Left ventricle myocardium inferior (tissue), 1 donor: Measurements from ENCODE around the gene ARMS2. TPM values are rescaled to one million over a fixed set of nuclear protein-coding genes. Genes with fewer than 3 reads are reported as not detected.

Source experiments
- DNase-seq: peaks from one replicate; pipeline ENCODE4 v3.0.0-alpha.2; 2020
- H3K27ac ChIP-seq: fragments of 200-600 bp; replicated peaks from 2 replicates; pipeline ENCODE4 v1.8.0; 2021
- H3K27me3 ChIP-seq: fragments of 200-600 bp; 2 replicates; pipeline ENCODE4 v1.8.0; 2021; ENCODE audit warnings: low read depth
- H3K36me3 ChIP-seq: fragments of 200-600 bp; 2 replicates; pipeline ENCODE4 v1.8.0; 2021
- H3K4me1 ChIP-seq: fragments of 200-600 bp; 2 replicates; pipeline ENCODE4 v1.8.0; 2021
- H3K4me3 ChIP-seq: fragments of 200-600 bp; 2 replicates; pipeline ENCODE4 v1.8.0; 2021; ENCODE audit warnings: mild to moderate bottlenecking, moderate library complexity
- H3K9me3 ChIP-seq: fragments of 200-600 bp; replicated peaks from 2 replicates; pipeline ENCODE4 v1.8.0; 2021
- CTCF ChIP-seq: fragments of 200-600 bp; IDR thresholded peaks from 2 replicates; pipeline ENCODE4 v1.8.0; 2021; ENCODE audit warnings: antibody characterized with exemption, mild to moderate bottlenecking, borderline replicate concordance
- intact Hi-C: fragments of 100-400 bp; cut with micrococcal nuclease; formaldehyde crosslinking; loops from one replicate; pipeline ENCODE4 v1.11.0; 2022
- total RNA-seq: library from RNA; stranded (reverse); fragmentation: NEBNext Ultra II Directional; extraction: Animal tissue kit (Norgen Biotek cat#: 25700); gene quantifications from one replicate; pipeline ENCODE4 v1.2.1, GENCODE V29; 2021
- donor health status: DM: no; HTN: yes; CAD: no; lungs with severe emphysema.

The ARMS2 gene
- total RNA-seq, 1 donor from 2014 or later: 0.27 TPM

GRCh38 chr10:122450353-122450990 is 4.0 kb upstream of the ARMS2 start:
- intact Hi-C loops: no loop called here
- no peak for TF ChIP-seq CTCF
- Histone ChIP-seq H3K27ac (peak overlapping the region; percentile 54), H3K36me3 (no peaks in the 10 kb centered on the region), H3K27me3 (no peaks in the 10 kb centered on the region), H3K4me3 (no peak overlapping the region), H3K9me3 (no peaks in the 10 kb centered on the region), H3K4me1 (peaks cover 47% of the 10 kb centered on the region)
- DNase-seq: no peak

DNA sequence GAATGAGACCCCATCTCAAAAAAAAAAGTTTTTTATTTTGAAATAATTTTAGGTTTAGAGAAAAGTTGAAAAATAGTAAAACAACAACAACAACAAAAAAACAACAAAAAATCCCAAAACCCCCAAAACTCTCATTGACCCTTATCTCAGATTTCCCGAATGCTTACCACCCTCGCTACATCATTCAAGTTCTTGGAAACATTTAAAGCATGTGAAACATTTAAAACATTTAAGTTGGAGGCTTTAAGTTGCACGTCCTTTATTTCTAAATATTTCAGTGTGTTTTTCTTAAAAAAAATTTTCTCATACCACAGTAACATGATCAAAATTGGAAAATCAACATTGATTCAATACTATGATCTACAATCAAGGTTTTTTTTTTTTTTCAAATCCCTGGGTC is 382 bp upstream of the ARMS2 start:
- no peak for TF ChIP-seq CTCF
- Histone ChIP-seq H3K27ac (no peak overlapping the region), H3K9me3 (no peaks in the 10 kb centered on the region), H3K4me1 (peaks cover 25% of the 10 kb centered on the region), H3K36me3 (no peaks in the 10 kb centered on the region), H3K27me3 (no peaks in the 10 kb centered on the region), H3K4me3 (no peak overlapping the region)
- intact Hi-C loops: no loop called here
- no peak for DNase-seq

DNA sequence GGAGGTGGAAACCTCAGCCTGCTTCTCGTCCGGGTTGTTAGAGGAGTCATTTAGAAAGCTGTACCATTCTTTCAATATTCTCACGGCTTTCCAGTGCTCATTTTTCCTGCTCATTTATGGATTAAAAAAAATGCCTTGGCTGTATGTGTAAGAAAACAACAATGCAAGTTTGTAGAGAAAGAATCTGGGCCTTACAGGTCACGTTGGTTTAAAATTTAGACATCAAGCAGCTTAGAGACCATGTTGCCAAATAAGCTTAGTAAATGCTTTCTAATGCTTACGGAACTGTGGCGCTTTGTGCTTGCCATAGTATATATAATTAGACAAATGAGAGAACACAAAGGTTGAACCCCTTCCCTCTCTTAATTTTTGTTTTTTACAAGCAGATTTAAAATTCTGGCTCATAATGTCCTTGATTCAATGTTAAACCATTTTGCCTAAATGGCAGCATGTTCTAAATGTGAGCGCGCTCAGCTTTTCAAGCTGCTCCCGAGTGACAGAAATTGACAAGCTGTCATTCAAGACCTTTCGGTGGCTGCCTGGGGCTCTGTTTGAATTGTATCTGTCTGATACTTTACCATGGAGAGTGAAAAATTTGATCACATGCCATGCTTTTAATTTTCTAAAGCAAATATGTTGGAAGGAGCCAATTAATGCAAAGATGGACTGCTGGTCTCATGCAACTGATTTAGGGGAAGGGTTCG is 1.1 kb downstream of the ARMS2 start:
- TF ChIP-seq CTCF: no peak
- H3K27me3 ChIP-seq: no peaks in the 10 kb centered on the region
- H3K27ac ChIP-seq: no peak overlapping the region
- intact Hi-C loops: no loop called here
- no peaks in the 10 kb centered on the region for H3K9me3 ChIP-seq
- H3K36me3 ChIP-seq: no peaks in the 10 kb centered on the region
- no peak for DNase-seq
- H3K4me1 ChIP-seq: peaks cover 17% of the 10 kb centered on the region
- no peak overlapping the region for H3K4me3 ChIP-seq

- intact Hi-C loops: no loop called here
- Histone ChIP-seq H3K27me3 (no peaks in the 10 kb centered on the region), H3K36me3 (no peaks in the 10 kb centered on the region), H3K9me3 (no peaks in the 10 kb centered on the region), H3K27ac (peak overlapping the region; percentile 33), H3K4me1 (peaks cover 29% of the 10 kb centered on the region), H3K4me3 (no peak overlapping the region)
- no peak for TF ChIP-seq CTCF
- DNase-seq: no peak
These were observed 3.5 kb downstream of the ARMS2 start for GRCh38 chr10:122457934-122458333.

- H3K27ac ChIP-seq: no peak overlapping the region
- no peak for TF ChIP-seq CTCF
- H3K27me3 ChIP-seq: no peaks in the 10 kb centered on the region
- peaks cover 37% of the 10 kb centered on the region for H3K4me1 ChIP-seq
- H3K9me3 ChIP-seq: no peaks in the 10 kb centered on the region
- intact Hi-C loops: no loop called here
- no peak for DNase-seq
- H3K4me3 ChIP-seq: no peak overlapping the region
- H3K36me3 ChIP-seq: no peaks in the 10 kb centered on the region
These were observed 4.2 kb downstream of the ARMS2 start for GRCh38 chr10:122458693-122459092.
